WTC11 (cell line): ENCODE data around the gene SYTL2.

Experiments used
- ESRRA ChIP-seq: sonication (generic); formaldehyde crosslinking; IDR thresholded peaks from 2 replicates; pipeline ENCODE4 v1.8.1; 2022; ENCODE audit warnings: mild to moderate bottlenecking, missing genetic modification reagents, borderline replicate concordance
- GABPB1 ChIP-seq: sonication (generic); formaldehyde crosslinking; IDR thresholded peaks from 2 replicates; pipeline ENCODE4 v1.8.1; 2023; ENCODE audit warnings: mild to moderate bottlenecking, missing genetic modification reagents
- NR3C1 ChIP-seq: sonication (generic); formaldehyde crosslinking; conservative IDR thresholded peaks from 2 replicates; pipeline ENCODE4 v1.8.1; 2023; ENCODE audit warnings: low read depth, mild to moderate bottlenecking, missing genetic modification reagents
- TF ChIP-seq, protein P1 (sequence below): fragments of 200-600 bp; IDR thresholded peaks from 2 replicates; pipeline ENCODE4 v1.8.0; 2022; ENCODE audit warnings: antibody characterized with exemption

GRCh38 chr11:85831050-85831449, 20.1 kb upstream of the SYTL2 start:
- no peak for TF ChIP-seq GABPB1 (CRISPR knock-in tag)
- no peak for TF ChIP-seq ESRRA
- no peak for TF ChIP-seq NR3C1 (CRISPR knock-in tag)
- TF ChIP-seq, protein P1, sequence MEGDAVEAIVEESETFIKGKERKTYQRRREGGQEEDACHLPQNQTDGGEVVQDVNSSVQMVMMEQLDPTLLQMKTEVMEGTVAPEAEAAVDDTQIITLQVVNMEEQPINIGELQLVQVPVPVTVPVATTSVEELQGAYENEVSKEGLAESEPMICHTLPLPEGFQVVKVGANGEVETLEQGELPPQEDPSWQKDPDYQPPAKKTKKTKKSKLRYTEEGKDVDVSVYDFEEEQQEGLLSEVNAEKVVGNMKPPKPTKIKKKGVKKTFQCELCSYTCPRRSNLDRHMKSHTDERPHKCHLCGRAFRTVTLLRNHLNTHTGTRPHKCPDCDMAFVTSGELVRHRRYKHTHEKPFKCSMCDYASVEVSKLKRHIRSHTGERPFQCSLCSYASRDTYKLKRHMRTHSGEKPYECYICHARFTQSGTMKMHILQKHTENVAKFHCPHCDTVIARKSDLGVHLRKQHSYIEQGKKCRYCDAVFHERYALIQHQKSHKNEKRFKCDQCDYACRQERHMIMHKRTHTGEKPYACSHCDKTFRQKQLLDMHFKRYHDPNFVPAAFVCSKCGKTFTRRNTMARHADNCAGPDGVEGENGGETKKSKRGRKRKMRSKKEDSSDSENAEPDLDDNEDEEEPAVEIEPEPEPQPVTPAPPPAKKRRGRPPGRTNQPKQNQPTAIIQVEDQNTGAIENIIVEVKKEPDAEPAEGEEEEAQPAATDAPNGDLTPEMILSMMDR, result no peak
